ENCODE measurements around the gene FAM216A.
"Not testable (repeated sequence)": the region's sequence is repeated elsewhere in the genome, so short reads cannot be mapped to it uniquely, and the experiment has no call there.

GRCh38 chr12:110420644-110421043 lies 48.0 kb upstream of the FAM216A start:
- not testable (repeated sequence) for TF ChIP-seq CTCF (optimal IDR thresholded peaks at IDR 0.05 in 1 of 3, IDR thresholded peaks at IDR 0.05 in 1 of 3, conservative IDR thresholded peaks at IDR 0.05 in 1 of 3; ENCODE audit: extremely low read depth in 1 of 3, insufficient read depth in 2 of 3, low read length in 3 of 3); EZH2 (IDR thresholded peaks at IDR 0.05; ENCODE audit: low read length)

Measured in keratinocyte (primary cell).